Fibroblast of lung (primary cell): ENCODE measurements around the gene ZNF563.

Experiments used
- CTCF ChIP-seq, 2 donors: IDR thresholded peaks in 1 of 2; conservative IDR thresholded peaks in 1 of 2; 1 replicate in 1 of 2; 2 replicates in 1 of 2; pipeline ENCODE4 v1.5.1; 2011 to 2012; ENCODE audit warnings: low read length in 2 of 2, control low read depth in 1 of 2, inconsistent platforms in 1 of 2, low read depth in 1 of 2, mild to moderate bottlenecking in 1 of 2
- EZH2 ChIP-seq: IDR thresholded peaks from 2 replicates; pipeline ENCODE4 v1.5.1; 2012; ENCODE audit warnings: low read length, control low read depth, mild to moderate bottlenecking; ENCODE audit errors: missing control alignments

DNA sequence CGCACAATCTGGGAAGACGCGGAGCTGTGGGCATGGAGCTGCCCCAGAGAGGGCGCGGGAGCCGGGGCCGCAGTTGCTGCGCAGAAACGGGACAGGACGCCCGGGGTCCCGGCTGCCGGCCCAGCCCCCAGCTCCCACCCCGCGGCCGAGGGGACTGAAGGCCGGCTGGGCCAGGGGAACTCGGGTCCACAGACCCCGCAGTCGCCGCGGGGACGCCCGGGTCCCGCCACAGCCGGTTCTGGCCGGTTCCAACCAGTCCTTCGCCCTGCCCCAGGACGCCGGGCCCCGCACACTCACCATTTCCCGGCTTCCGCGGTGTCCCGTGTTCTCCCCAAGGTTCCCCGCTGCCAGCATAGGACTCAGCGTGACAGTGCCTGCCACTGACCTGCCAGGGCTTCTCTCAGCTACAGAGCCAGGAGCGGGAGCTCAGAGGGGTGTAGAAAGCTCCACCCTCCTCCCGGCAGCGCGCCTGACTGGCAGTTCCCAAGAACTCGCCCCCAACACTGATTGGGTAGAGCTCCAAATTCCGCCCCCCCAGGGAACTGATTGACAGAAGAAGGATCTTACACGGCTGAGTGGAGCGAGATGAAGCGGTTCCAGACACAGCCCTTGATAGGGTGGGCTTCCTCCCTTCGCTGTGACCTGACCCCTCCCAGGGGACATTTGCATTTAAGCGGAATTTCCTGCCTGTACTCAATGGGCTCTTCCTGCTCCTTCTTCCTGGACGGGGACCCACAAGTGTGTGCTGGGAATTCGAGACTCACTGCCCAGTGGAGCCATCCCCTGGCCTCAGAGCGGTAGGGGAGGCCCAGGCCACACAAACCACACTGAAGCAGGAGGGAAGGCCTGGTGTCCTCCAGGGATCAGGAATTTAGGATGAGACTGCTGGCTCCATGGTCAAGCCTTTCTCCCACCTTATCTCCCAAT lies 32.1 kb upstream of the ZNF563 start, which contains the start of gene ZNF442:
- TF ChIP-seq EZH2 (no peak), CTCF (conservative IDR thresholded peaks at IDR 0.05 in 1 of 2, IDR thresholded peaks at IDR 0.05 in 1 of 2; ENCODE audit: low read depth in 1 of 2, low read length in 2 of 2) (peak; percentile 76 to 88)
